Measurements from ENCODE around the gene ARHGAP5. TPM values are rescaled to one million over a fixed set of nuclear protein-coding genes. Genes with fewer than 3 reads are reported as not detected.

Gene ARHGAP5
- total and polyA plus RNA-seq, 2 donors (not counting 3 experiments of a cell fraction or from before 2014, with no cell fraction given), result 4.3 to 36.2 TPM

DNA sequence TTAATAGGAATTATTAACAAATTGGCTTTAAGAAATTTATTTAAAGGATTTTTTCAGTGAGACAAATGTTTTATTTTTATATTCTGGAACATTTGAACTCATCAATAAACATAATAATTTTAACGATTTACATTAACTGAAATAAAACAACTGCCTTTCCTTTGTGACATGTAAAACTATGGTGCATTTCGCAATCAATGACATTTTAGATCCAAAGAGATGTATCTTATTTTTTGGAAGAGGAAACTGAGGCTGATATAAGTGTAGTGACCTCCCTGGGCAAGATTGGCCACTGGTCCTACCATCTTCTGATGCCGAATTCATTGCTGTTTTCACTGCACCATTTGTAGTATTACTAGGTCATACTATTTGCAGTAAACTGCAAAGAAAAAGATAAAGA, 128.4 kb downstream of the ARHGAP5 start:
- no peaks in the 10 kb centered on the region for H3K9me3 ChIP-seq (replicated peaks; ENCODE audit: control insufficient read depth, insufficient read depth, low read length)
- H3K4me2 ChIP-seq (ENCODE audit: insufficient read depth, low read length), result no peak overlapping the region
- no peaks in the 10 kb centered on the region for H3K36me3 ChIP-seq (ENCODE audit: control insufficient read depth in 2 of 2, extremely low read depth in 1 of 2, insufficient read depth in 2 of 2, low read length in 2 of 2)
- DNase-seq (ENCODE audit: low read depth, low spot score) (no peak), FAIRE-seq (no peak)
- no peak overlapping the region for H3K9ac ChIP-seq (replicated peaks; ENCODE audit: extremely low read depth, insufficient read depth, low read length)
- no peaks in the 10 kb centered on the region for H4K20me1 ChIP-seq (replicated peaks; ENCODE audit: control insufficient read depth, extremely low read depth, insufficient read depth, low read length)
- ChIA-PET CTCF (no interaction called here), POLR2A (no interaction called here)
- no TSS peak for BruUV-seq (replicated peaks)
- H3K27me3 ChIP-seq (ENCODE audit: control insufficient read depth in 2 of 2, insufficient read depth in 2 of 2, low read length in 2 of 2), result peaks cover 10 to 20% of the 10 kb centered on the region in 2 experiments
- dilution Hi-C loops (cut with MboI; ENCODE audit: extremely low pct_ligation_motif_present, low sequenced_read_pairs) (no loop called here), intact Hi-C loops (cut with micrococcal nuclease) (no loop called here)
- H3K79me2 ChIP-seq (ENCODE audit: control insufficient read depth, insufficient read depth, low read length), result no peaks in the 10 kb centered on the region
- H3K27ac ChIP-seq (ENCODE audit: insufficient read depth, low read depth, low read length), result no peak overlapping the region
- H3K4me1 ChIP-seq (ENCODE audit: control insufficient read depth, extremely low read depth, insufficient read depth, low read length), result peaks cover 16% of the 10 kb centered on the region
- H2AFZ ChIP-seq (ENCODE audit: low read depth, low read length), result no peak overlapping the region
- no peaks in the 10 kb centered on the region for H3K9me1 ChIP-seq (replicated peaks; ENCODE audit: control insufficient read depth, extremely low read depth, insufficient read depth, low read length)
- TF ChIP-seq GATA2 (IDR thresholded peaks at IDR 0.05; ENCODE audit: insufficient read depth, insufficient read length, low read depth, low read length), result no peak
- TF ChIP-seq, protein P1, sequence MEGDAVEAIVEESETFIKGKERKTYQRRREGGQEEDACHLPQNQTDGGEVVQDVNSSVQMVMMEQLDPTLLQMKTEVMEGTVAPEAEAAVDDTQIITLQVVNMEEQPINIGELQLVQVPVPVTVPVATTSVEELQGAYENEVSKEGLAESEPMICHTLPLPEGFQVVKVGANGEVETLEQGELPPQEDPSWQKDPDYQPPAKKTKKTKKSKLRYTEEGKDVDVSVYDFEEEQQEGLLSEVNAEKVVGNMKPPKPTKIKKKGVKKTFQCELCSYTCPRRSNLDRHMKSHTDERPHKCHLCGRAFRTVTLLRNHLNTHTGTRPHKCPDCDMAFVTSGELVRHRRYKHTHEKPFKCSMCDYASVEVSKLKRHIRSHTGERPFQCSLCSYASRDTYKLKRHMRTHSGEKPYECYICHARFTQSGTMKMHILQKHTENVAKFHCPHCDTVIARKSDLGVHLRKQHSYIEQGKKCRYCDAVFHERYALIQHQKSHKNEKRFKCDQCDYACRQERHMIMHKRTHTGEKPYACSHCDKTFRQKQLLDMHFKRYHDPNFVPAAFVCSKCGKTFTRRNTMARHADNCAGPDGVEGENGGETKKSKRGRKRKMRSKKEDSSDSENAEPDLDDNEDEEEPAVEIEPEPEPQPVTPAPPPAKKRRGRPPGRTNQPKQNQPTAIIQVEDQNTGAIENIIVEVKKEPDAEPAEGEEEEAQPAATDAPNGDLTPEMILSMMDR (IDR thresholded peaks at IDR 0.05; ENCODE audit: extremely low read depth in 1 of 2, insufficient read depth in 1 of 2, low read depth in 1 of 2, low read length in 2 of 2), result no peak
- TF ChIP-seq EZH2 (IDR thresholded peaks at IDR 0.05; ENCODE audit: borderline replicate concordance, low read depth, low read length, severe bottlenecking), result no peak
- no peak for TF ChIP-seq JUN (IDR thresholded peaks at IDR 0.05; ENCODE audit: borderline replicate concordance, insufficient read depth, insufficient read length, low read depth)
- no peak for TF ChIP-seq FOS (IDR thresholded peaks at IDR 0.05; ENCODE audit: borderline replicate concordance, insufficient read depth, low read length)
- TF ChIP-seq, protein P2, sequence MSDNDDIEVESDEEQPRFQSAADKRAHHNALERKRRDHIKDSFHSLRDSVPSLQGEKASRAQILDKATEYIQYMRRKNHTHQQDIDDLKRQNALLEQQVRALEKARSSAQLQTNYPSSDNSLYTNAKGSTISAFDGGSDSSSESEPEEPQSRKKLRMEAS (IDR thresholded peaks at IDR 0.05; ENCODE audit: insufficient read depth, insufficient read length), result no peak
- no peak for TF ChIP-seq POLR2A (IDR thresholded peaks at IDR 0.05; ENCODE audit: low read depth, low read length)
- TF ChIP-seq POLR2AphosphoS5 (IDR thresholded peaks at IDR 0.05; ENCODE audit: insufficient read depth, low read depth, low read length), result no peak
- TF ChIP-seq MYC (IDR thresholded peaks at IDR 0.05; ENCODE audit: low read depth, low read length), result no peak
- no peak overlapping the region for H3K4me3 ChIP-seq (replicated peaks in 1 of 3; ENCODE audit: insufficient read depth in 1 of 3, low read depth in 1 of 3, low read length in 3 of 3)
